ENCODE results near the gene ATP5PB. TPM values are rescaled to one million over a fixed set of nuclear protein-coding genes. Genes with fewer than 3 reads are reported as not detected.
A peak's percentile ranks its signal among the peaks of the same experiment; 100 is the strongest.

The ATP5PB gene
- 100 to 1,000 TPM; 110 TPM for total RNA-seq
- 100 to 1,000 TPM; 140 to 219 TPM for polyA plus RNA-seq
- long read RNA-seq, donor 1, transcript ATP5PB-202 (7 exons, 3,156 nt), result major isoform, 205 of 237 reads
- long read RNA-seq, donor 1, transcript ATP5PB-201 (6 exons, 1,040 nt), result minor isoform, 12 of 237 reads
- long read RNA-seq, donor 1, partial matches to known transcripts, result 10 of 237 reads
- long read RNA-seq, donor 1, other reads (novel, unspliced or antisense), result 9 of 237 reads
- long read RNA-seq, donor 2, transcript ATP5PB-202 (7 exons, 3,156 nt), result major isoform, 44 of 47 reads
- long read RNA-seq, donor 2, partial matches to known transcripts, result 1 of 47 reads
- long read RNA-seq, donor 2, other reads (novel, unspliced or antisense), result 1 of 47 reads

- peak within 1 kb of the TSS in 1 of 2 donors; percentile 61 for H3K27ac ChIP-seq (ENCODE audit: low read depth in 1 of 2, low read length in 2 of 2)
- peak within 1 kb of the TSS; percentile 59 to 99 for H3K4me3 ChIP-seq (ENCODE audit: low read length in 2 of 2)
- no peaks in the 10 kb centered on the region for H3K27me3 ChIP-seq (ENCODE audit: control insufficient read depth in 1 of 2, insufficient read depth in 2 of 2, low read length in 1 of 2)
- ATAC-seq (ENCODE audit: low FRiP score) (peak; percentile 99), DNase-seq (peak; percentile 96 to 97)
- H3K9me3 ChIP-seq (ENCODE audit: control insufficient read depth, low read length), result no peaks in the 10 kb centered on the region
- intact Hi-C loops (cut with DNase I), result no loop called here
- peaks cover 0 to 2% of the 10 kb centered on the region in 2 donors for H3K36me3 ChIP-seq (ENCODE audit: control insufficient read depth in 1 of 2, insufficient read depth in 2 of 2, low read length in 1 of 2)
- peaks cover 0 to 8% of the 10 kb centered on the region in 2 donors for H3K4me1 ChIP-seq (ENCODE audit: control insufficient read depth in 1 of 2, insufficient read depth in 2 of 2, low read length in 2 of 2)
- 0 to 1% methylated on average over 41 to 54 of the region's 54 CpGs for WGBS, 2 donors
These were observed at the start of gene ATP5PB, which contains the start of gene WDR77 for GRCh38 chr1:111448918-111449702. TSS of gene ATP5PB (plus strand) at chr1:111449464. CDS start at chr1:111449542, 78 bp downstream. TSS of gene WDR77 (minus strand) at chr1:111449256. CDS start at chr1:111449169, 87 bp downstream.

- no peak overlapping the region for H3K4me3 ChIP-seq (ENCODE audit: low read length in 2 of 2)
- ATAC-seq (ENCODE audit: low FRiP score), result no peak
- no peaks in the 10 kb centered on the region for H3K9me3 ChIP-seq (ENCODE audit: control insufficient read depth, low read length)
- intact Hi-C loops (cut with DNase I), result loop anchor here (2.0 kb wide), 1 partner anchor 177 kb away; no protein-coding TSS in a partner anchor
- 21 to 22% methylated on average over 9 of the region's 9 CpGs for WGBS, 2 donors
- DNase-seq, result no peak
- no peaks in the 10 kb centered on the region for H3K36me3 ChIP-seq (ENCODE audit: control insufficient read depth in 1 of 2, insufficient read depth in 2 of 2, low read length in 1 of 2)
- no peaks in the 10 kb centered on the region for H3K27me3 ChIP-seq (ENCODE audit: control insufficient read depth in 1 of 2, insufficient read depth in 2 of 2, low read length in 1 of 2)
- no peak overlapping the region for H3K27ac ChIP-seq (ENCODE audit: low read depth in 1 of 2, low read length in 2 of 2)
- no peaks in the 10 kb centered on the region for H3K4me1 ChIP-seq (ENCODE audit: control insufficient read depth in 1 of 2, insufficient read depth in 2 of 2, low read length in 2 of 2)
These were observed 49.3 kb upstream of the ATP5PB start for GRCh38 chr1:111399792-111400610.

GRCh38 chr1:111402083-111402482, 47.2 kb upstream of the ATP5PB start:
- 78 to 87% methylated on average over 5 of the region's 5 CpGs for WGBS, 2 donors
- ATAC-seq (ENCODE audit: low FRiP score), result no peak
- intact Hi-C loops (cut with DNase I), result no loop called here
- H3K4me3 ChIP-seq (ENCODE audit: low read length in 2 of 2), result no peak overlapping the region
- no peak for DNase-seq
- H3K9me3 ChIP-seq (ENCODE audit: control insufficient read depth, low read length), result no peaks in the 10 kb centered on the region
- H3K27me3 ChIP-seq (ENCODE audit: control insufficient read depth in 1 of 2, insufficient read depth in 2 of 2, low read length in 1 of 2), result no peaks in the 10 kb centered on the region
- no peak overlapping the region for H3K27ac ChIP-seq (ENCODE audit: low read depth in 1 of 2, low read length in 2 of 2)
- H3K36me3 ChIP-seq (ENCODE audit: control insufficient read depth in 1 of 2, insufficient read depth in 2 of 2, low read length in 1 of 2), result no peaks in the 10 kb centered on the region
- H3K4me1 ChIP-seq (ENCODE audit: control insufficient read depth in 1 of 2, insufficient read depth in 2 of 2, low read length in 2 of 2), result no peaks in the 10 kb centered on the region

- DNase-seq (no peak), ATAC-seq (ENCODE audit: low FRiP score) (no peak)
- H3K36me3 ChIP-seq (ENCODE audit: control insufficient read depth in 1 of 2, insufficient read depth in 2 of 2, low read length in 1 of 2), result no peaks in the 10 kb centered on the region
- H3K4me1 ChIP-seq (ENCODE audit: control insufficient read depth in 1 of 2, insufficient read depth in 2 of 2, low read length in 2 of 2), result no peaks in the 10 kb centered on the region
- intact Hi-C loops (cut with DNase I), result no loop called here
- no peak overlapping the region for H3K4me3 ChIP-seq (ENCODE audit: low read length in 2 of 2)
- WGBS, 2 donors, result 79 to 82% methylated on average over 4 of the region's 4 CpGs
- no peaks in the 10 kb centered on the region for H3K9me3 ChIP-seq (ENCODE audit: control insufficient read depth, low read length)
- no peak overlapping the region for H3K27ac ChIP-seq (ENCODE audit: low read depth in 1 of 2, low read length in 2 of 2)
- H3K27me3 ChIP-seq (ENCODE audit: control insufficient read depth in 1 of 2, insufficient read depth in 2 of 2, low read length in 1 of 2), result no peaks in the 10 kb centered on the region
These were observed 44.7 kb upstream of the ATP5PB start for GRCh38 chr1:111404588-111404987.

GRCh38 chr1:111406321-111406768, 42.9 kb upstream of the ATP5PB start:
- Histone ChIP-seq H3K27ac (ENCODE audit: low read depth in 1 of 2, low read length in 2 of 2) (no peak overlapping the region), H3K36me3 (ENCODE audit: control insufficient read depth in 1 of 2, insufficient read depth in 2 of 2, low read length in 1 of 2) (no peaks in the 10 kb centered on the region), H3K9me3 (ENCODE audit: control insufficient read depth, low read length) (no peaks in the 10 kb centered on the region), H3K4me3 (ENCODE audit: low read length in 2 of 2) (no peak overlapping the region), H3K4me1 (ENCODE audit: control insufficient read depth in 1 of 2, insufficient read depth in 2 of 2, low read length in 2 of 2) (no peaks in the 10 kb centered on the region), H3K27me3 (ENCODE audit: control insufficient read depth in 1 of 2, insufficient read depth in 2 of 2, low read length in 1 of 2) (no peaks in the 10 kb centered on the region)
- intact Hi-C loops (cut with DNase I), result no loop called here
- ATAC-seq (ENCODE audit: low FRiP score), result no peak
- WGBS, 2 donors, result 3 to 7% methylated on average over 2 of the region's 2 CpGs
- DNase-seq, result no peak

- ATAC-seq (ENCODE audit: low FRiP score), result no peak
- no peaks in the 10 kb centered on the region for H3K4me1 ChIP-seq (ENCODE audit: control insufficient read depth in 1 of 2, insufficient read depth in 2 of 2, low read length in 2 of 2)
- no peaks in the 10 kb centered on the region for H3K9me3 ChIP-seq (ENCODE audit: control insufficient read depth, low read length)
- H3K4me3 ChIP-seq (ENCODE audit: low read length in 2 of 2), result no peak overlapping the region
- DNase-seq, result no peak
- H3K27me3 ChIP-seq (ENCODE audit: control insufficient read depth in 1 of 2, insufficient read depth in 2 of 2, low read length in 1 of 2), result no peaks in the 10 kb centered on the region
- intact Hi-C loops (cut with DNase I), result no loop called here
- no peaks in the 10 kb centered on the region for H3K36me3 ChIP-seq (ENCODE audit: control insufficient read depth in 1 of 2, insufficient read depth in 2 of 2, low read length in 1 of 2)
- no peak overlapping the region for H3K27ac ChIP-seq (ENCODE audit: low read depth in 1 of 2, low read length in 2 of 2)
- WGBS, 2 donors, result 60 to 64% methylated on average over 6 of the region's 6 CpGs
These were observed 42.0 kb upstream of the ATP5PB start for GRCh38 chr1:111407301-111407700.

GRCh38 chr1:111412839-111413238, 36.4 kb upstream of the ATP5PB start:
- no peak for DNase-seq
- H3K36me3 ChIP-seq (ENCODE audit: control insufficient read depth in 1 of 2, insufficient read depth in 2 of 2, low read length in 1 of 2), result peaks cover 0 to 2% of the 10 kb centered on the region in 2 donors
- H3K4me1 ChIP-seq (ENCODE audit: control insufficient read depth in 1 of 2, insufficient read depth in 2 of 2, low read length in 2 of 2), result no peaks in the 10 kb centered on the region
- no peak overlapping the region for H3K4me3 ChIP-seq (ENCODE audit: low read length in 2 of 2)
- H3K27ac ChIP-seq (ENCODE audit: low read depth in 1 of 2, low read length in 2 of 2), result no peak overlapping the region
- WGBS, 2 donors, result 61 to 68% methylated on average over 2 of the region's 2 CpGs
- no peaks in the 10 kb centered on the region for H3K9me3 ChIP-seq (ENCODE audit: control insufficient read depth, low read length)
- H3K27me3 ChIP-seq (ENCODE audit: control insufficient read depth in 1 of 2, insufficient read depth in 2 of 2, low read length in 1 of 2), result no peaks in the 10 kb centered on the region
- intact Hi-C loops (cut with DNase I), result no loop called here
- no peak for ATAC-seq (ENCODE audit: low FRiP score)

- H3K4me3 ChIP-seq (ENCODE audit: low read length in 2 of 2), result no peak overlapping the region
- H3K9me3 ChIP-seq (ENCODE audit: control insufficient read depth, low read length), result no peaks in the 10 kb centered on the region
- peaks cover 0 to 2% of the 10 kb centered on the region in 2 donors for H3K36me3 ChIP-seq (ENCODE audit: control insufficient read depth in 1 of 2, insufficient read depth in 2 of 2, low read length in 1 of 2)
- 71 to 85% methylated on average over 2 of the region's 2 CpGs for WGBS, 2 donors
- ATAC-seq (ENCODE audit: low FRiP score) (no peak), DNase-seq (no peak)
- no peaks in the 10 kb centered on the region for H3K27me3 ChIP-seq (ENCODE audit: control insufficient read depth in 1 of 2, insufficient read depth in 2 of 2, low read length in 1 of 2)
- H3K27ac ChIP-seq (ENCODE audit: low read depth in 1 of 2, low read length in 2 of 2), result no peak overlapping the region
- H3K4me1 ChIP-seq (ENCODE audit: control insufficient read depth in 1 of 2, insufficient read depth in 2 of 2, low read length in 2 of 2), result no peaks in the 10 kb centered on the region
- intact Hi-C loops (cut with DNase I), result no loop called here
These were observed 34.5 kb upstream of the ATP5PB start for GRCh38 chr1:111414756-111415155.
